EH (cell line): ENCODE measurements around the gene NID2.

Experiments used
- DNase-seq: peaks from one replicate; pipeline ENCODE4 v3.0.0-alpha.2; 2015; ENCODE audit warnings: low read depth

The NID2 gene

GRCh38 chr14:52003324-52003723 lies 65.5 kb downstream of the NID2 start:
- no peak for DNase-seq

DNA sequence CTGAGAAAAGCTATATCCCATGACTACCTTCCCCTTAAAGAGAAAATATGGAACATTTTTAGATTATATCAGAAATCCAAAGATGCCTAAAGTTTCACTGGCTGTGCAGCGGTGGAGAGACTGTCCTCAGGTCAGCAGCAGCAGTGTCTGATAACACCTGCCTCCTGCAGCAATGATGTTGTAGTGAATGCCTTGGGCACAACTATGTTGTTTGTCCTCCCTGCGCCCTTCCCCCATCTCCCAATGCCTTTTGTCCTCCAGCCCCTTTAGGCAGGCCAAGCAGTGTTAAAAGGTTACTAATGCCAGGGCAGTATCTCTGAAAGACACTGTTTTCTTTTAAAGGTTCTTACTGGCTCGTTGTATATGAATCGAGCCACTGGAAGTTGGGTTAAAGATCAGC lies 66.3 kb downstream of the NID2 start:
- DNase-seq = no peak

- DNase-seq = no peak
These were observed 68.2 kb downstream of the NID2 start for GRCh38 chr14:52000696-52001095.

DNA sequence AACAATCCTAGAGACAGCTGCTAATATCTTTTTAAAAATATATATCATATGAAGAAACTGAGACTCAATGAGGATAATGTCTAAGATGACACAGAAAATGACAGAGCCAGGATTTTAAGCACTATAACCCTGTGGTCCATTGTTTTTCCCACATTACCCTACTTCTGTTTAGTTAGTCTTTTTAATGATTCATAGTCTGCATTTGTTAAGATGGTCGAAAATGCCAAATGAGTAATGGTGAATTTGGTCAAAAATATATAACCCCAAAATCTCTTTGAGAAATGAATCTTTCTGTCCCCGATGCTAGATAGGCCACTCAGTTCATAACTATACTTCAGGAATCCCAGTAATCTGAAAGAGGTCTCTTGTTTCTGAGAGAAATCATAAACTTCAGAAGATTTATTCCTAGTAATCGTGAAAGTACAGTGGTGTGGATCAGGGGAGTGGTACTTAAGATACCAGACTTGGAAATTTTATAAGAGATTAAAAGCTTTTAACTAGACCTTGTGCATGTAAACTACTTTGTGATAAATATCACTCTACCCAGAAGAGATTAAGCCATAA lies 68.8 kb downstream of the NID2 start:
- peak; percentile 58 for DNase-seq

- DNase-seq = peak; percentile 49
These were observed 69.8 kb downstream of the NID2 start for GRCh38 chr14:51999084-51999483.

DNA sequence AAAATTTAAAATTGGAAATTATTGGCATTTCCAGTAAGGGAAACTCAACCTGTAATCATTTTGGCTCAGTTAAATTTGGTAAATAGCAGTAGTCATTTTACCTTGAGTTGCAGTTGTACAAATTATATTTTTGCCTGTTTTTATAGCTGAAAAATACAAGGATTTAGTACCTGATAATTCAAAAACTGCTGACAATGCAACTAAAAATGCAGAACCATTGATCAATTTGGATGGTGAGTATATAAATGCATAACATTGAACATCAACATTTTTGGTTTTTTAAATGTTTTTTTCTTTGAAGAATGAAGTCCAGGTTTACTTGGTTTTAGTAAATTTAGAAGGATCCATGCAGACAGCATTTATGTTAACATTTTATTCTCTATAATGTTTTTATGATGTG lies 70.5 kb downstream of the NID2 start:
- DNase-seq = no peak

DNA sequence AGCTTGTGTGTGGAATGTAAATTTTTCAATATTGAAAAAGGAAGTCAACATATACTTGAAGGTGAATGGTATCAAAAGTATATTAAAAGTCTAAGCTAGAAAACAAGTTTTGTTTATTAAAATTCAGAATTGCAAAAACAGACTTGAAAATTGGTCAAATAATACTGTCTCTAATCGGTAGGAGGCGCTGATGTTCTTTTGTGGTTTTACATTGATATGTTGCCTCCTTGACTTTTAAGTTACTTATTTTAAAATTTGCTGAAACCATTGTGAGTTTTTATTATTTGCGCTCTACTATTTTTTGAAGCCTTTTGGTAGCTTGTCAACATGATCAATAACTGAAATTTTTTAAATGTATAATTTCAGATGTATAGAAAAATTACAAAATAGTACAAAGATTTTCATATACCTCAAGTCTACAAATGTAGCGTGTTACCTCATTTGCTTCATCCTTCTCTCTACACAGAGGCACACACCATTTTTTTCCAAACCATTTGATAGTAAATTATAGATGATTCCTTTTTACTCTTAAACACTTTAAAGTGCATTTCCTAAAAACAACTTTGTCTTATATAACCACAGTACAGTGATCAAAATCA lies 72.6 kb downstream of the NID2 start:
- peak; percentile 57 for DNase-seq

DNA sequence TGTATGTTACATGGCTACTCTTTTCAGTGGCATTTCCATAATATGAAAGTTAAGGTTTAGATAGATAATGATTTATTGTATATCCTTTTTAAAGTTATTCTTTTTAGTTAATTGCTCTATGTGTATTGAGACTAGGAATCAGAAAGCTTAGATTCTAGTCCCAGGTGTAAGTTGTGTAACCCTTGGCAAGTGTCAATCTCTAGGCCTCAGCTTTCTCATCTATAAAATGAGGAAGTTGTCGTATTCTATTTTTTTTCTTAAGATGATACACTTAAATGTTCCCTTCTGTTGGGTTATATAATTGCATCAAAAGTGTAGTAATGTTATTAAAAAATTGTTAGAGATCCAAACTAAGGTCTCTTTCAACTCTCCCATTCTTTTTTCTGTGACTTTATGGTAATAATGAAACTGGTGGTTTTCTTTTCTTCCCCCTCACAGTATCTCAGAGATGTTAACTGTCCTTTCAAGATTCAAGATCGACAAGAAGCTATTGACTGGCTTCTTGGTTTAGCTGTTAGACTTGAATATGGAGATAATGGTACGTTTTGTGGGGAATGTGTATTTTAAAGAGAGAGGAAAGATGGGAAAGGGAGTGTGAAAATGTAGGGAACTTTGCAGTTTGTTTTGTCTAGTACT lies 75.5 kb downstream of the NID2 start:
- no peak for DNase-seq

- DNase-seq = no peak
These were observed 78.4 kb downstream of the NID2 start for GRCh38 chr14:51990488-51990887.

DNA sequence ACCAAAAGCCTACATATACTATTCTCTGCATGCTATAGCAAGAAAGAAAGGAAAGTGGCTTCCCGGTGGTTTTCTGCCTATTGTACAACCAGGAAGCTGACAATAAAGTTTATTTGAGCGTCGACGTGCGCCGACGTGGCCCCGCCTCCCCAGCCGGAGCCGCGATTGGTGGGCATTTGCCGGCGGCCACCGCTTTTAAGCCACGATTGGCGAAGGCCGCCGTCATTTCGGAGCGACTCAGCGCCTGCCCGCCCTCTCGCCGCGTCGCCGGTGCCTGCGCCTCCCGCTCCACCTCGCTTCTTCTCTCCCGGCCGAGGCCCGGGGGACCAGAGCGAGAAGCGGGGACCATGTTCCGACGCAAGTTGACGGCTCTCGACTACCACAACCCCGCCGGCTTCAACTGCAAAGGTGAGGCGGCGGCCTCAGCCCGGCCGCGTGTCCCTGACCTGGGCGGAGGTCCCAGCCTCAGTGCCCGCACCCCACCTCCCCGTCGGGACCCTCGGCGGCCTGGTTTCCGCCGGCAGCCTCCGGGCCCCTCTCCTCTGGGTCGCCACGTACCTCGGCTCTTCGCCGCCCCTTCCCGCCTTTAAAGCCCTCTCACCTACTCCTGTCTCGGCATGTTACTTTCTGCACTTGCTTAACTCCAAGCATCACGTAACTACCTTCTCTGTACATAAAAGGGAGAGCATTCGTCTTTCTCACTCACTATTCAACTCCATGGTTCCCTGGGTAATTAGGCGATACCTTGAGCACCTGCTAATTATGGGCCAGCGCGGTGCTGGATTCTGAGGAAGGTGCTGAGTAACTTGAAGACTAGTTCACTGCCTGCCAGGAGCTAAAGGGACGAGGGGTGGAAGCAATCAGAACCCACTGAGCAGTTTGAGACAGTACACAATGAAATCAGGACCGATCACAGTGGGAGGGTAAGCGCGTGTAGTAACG lies 79.3 kb downstream of the NID2 start, which contains the start of gene RTRAF:
RTRAF (plus strand) TSS at position 254 of the 942 bp plus-strand sequence; CDS start at position 348, 94 bp downstream.
- peak; percentile 92 for DNase-seq

DNA sequence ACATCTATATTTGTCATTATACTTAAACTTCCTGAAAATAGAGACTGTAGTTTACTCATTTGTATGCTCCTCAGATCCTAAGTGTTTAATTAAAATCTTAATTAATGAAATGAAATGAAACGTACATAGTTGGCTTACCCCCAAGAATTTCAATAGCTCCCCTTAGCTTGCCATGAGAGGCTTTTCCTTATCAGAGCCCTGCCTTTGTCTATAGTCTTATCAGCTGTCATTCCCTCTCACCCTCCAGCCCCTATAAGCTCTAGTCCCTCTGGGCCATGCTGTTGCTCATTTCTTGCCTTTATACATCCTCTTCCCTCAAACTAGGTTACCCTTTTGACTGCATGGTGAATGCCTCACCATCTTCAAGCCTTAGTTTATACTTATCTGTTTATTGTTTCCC lies 80.6 kb downstream of the NID2 start:
- DNase-seq = no peak

GRCh38 chr14:51981218-51981854 lies 87.5 kb downstream of the NID2 start:
- no peak for DNase-seq

- peak; percentile 79 for DNase-seq
These were observed 89.7 kb downstream of the NID2 start for GRCh38 chr14:51979088-51979709.

DNA sequence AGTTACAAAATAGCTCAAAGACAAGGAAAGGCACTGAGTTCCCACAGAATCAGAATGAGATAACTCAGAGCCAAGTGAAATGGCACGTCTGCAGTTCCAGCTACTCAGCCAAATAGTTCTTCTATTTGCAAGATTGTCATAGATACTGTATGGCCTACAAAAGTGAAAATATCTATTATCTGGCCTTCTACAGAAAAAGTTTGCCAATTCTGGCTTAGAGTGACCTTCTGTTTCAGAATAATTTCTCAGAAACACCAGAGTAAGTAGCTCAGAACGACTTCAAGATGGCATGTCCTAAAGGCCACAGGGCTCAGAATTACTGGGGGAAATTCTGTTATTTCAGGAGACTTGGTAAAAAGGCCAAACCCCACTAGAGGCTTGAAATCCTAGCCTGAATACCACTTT lies 90.2 kb downstream of the NID2 start:
- DNase-seq = peak; percentile 16

DNA sequence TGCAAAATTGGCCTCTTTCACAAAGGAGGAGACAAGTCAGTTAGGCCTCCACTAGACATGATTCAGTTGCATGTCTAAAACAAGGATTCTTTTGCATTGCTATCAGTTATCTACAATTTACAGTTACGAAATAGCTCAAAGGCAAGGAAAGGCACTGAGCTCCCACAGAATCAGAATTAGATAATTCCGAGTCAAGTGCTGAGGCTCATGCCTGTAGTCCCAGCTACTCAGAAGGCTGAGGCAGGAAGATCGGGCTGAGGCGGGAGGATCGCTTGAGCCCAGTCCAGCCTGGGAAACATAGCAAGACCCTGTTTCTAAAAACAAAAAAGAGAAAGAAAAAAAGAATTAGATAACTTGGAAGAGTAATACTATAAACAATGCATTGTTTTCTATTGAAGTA lies 91.8 kb downstream of the NID2 start:
- DNase-seq = no peak

GRCh38 chr14:51972566-51972965 lies 96.3 kb downstream of the NID2 start:
- no peak for DNase-seq

DNA sequence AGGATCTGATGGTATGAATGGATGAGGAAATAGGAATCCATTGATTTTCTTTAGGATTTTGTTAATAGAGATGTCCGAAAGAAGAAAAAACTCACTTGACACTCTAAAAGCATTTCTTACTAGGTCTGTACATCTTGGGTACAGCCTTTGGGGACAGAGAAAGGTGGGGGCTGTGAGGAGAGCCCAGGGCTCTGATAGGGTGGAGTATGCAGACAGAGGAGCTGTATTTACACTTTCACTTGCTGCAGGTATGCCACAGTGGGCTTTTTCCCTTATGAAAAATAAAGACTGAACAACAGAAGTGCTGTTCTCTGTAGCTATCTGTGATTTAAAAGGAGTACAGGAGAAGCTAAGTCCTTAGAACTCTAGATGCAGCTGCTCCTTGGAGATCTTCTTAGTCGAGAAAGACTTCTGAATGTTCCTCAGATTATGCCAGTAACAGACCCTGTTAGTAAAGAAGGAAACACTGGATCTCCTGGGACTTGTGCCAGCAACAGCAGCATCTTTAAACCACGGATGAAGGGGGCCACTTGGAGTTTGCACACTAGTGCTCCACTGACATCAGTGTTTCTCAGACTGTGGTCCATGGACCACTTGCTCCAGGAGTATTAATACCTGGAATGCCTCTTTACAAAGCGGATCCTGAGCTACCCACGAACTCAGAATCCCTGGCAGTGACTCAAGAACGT lies 98.9 kb downstream of the NID2 start:
- no peak for DNase-seq

- peak; percentile 49 for DNase-seq
These were observed 101.3 kb downstream of the NID2 start for GRCh38 chr14:51967521-51967920.

DNA sequence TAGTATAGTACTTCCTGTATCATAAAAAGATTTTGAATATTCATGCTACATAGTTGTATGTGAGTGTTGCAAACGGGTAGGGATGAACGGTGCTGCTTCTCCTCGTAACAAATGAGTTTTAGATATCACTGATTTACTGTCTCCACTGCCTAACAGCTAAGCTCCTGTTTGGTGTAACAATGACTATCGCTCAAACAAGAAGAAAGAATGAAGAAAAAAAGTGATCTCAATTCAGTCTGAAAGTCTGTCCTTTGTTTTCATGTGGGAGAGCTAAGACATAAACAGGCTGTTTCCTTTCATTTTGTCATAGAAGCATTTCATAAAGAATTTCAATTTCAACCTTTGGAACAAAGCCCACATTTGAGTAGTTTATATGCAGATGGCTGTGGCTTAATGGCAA lies 105.6 kb downstream of the NID2 start:
- DNase-seq = no peak

DNA sequence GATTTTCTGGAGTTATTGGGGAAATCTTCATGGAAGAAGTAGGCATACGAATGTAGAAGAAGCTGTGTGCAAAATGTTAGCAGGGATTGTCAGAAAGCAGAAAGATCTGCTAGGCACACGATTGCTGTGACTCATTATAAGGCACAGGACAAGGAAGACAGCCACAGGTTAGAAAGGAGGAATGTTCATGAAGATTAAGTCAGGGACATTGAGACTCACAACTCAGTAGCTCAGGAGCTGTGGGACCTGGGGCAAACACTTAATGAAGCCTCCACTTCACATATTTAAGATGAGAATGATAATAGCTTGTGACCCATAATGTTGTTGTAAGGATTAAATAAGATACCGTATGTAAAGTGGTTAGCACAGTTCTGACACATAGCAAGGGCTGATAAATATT lies 106.1 kb downstream of the NID2 start:
- DNase-seq = peak; percentile 39

GRCh38 chr14:51960866-51961265 lies 108.0 kb downstream of the NID2 start:
- DNase-seq = no peak
